HG03354 (cell line): Measurements from ENCODE around the gene PGAP1.

Experiments
- ATAC-seq: cut with Tn5 transposase; IDR thresholded peaks from one replicate; pipeline ENCODE4 v1.9.1; 2021; ENCODE audit warnings: mild to moderate bottlenecking; ENCODE audit not compliant: unreplicated experiment, poor library complexity, severe bottlenecking

Gene PGAP1

GRCh38 chr2:196954001-196954400, 27.5 kb upstream of the PGAP1 start:
- no peak for ATAC-seq

GRCh38 chr2:196952936-196953335, 26.4 kb upstream of the PGAP1 start:
- no peak for ATAC-seq

- ATAC-seq = no peak
Measured at GRCh38 chr2:196951973-196952372, 25.5 kb upstream of the PGAP1 start.

- ATAC-seq = no peak
Measured at GRCh38 chr2:196949116-196949515, 22.6 kb upstream of the PGAP1 start.

GRCh38 chr2:196944570-196944969, 18.1 kb upstream of the PGAP1 start:
- peak; percentile 98 for ATAC-seq

- no peak for ATAC-seq
Measured at GRCh38 chr2:196941398-196942078, 15.0 kb upstream of the PGAP1 start.

GRCh38 chr2:196939371-196939770, 12.9 kb upstream of the PGAP1 start:
- no peak for ATAC-seq

- ATAC-seq = no peak
Measured at GRCh38 chr2:196935432-196935831, 8.9 kb upstream of the PGAP1 start.

GRCh38 chr2:196934672-196935071, 8.2 kb upstream of the PGAP1 start:
- no peak for ATAC-seq

GRCh38 chr2:196931555-196931954, 5.0 kb upstream of the PGAP1 start:
- ATAC-seq = no peak

GRCh38 chr2:196927376-196928225, 1.1 kb upstream of the PGAP1 start:
- ATAC-seq = peak; percentile 0

GRCh38 chr2:196925768-196926561, 542 bp downstream of the PGAP1 start:
- peak; percentile 39 for ATAC-seq

- no peak for ATAC-seq
Measured at GRCh38 chr2:196925051-196925767, 1.3 kb downstream of the PGAP1 start.

- no peak for ATAC-seq
Measured at GRCh38 chr2:196924051-196924450, 2.5 kb downstream of the PGAP1 start.

GRCh38 chr2:196918927-196919326, 7.6 kb downstream of the PGAP1 start:
- no peak for ATAC-seq

GRCh38 chr2:196917802-196918201, 8.7 kb downstream of the PGAP1 start:
- ATAC-seq = no peak

GRCh38 chr2:196915507-196916189, 10.9 kb downstream of the PGAP1 start:
- peak; percentile 27 for ATAC-seq

- peak; percentile 88 for ATAC-seq
Measured at GRCh38 chr2:196914867-196915460, 11.5 kb downstream of the PGAP1 start.

GRCh38 chr2:196913691-196914090, 12.8 kb downstream of the PGAP1 start:
- ATAC-seq = no peak
